GM18520 (cell line): ENCODE results near the gene NAAA.
"Not testable (repeated sequence)": the region's sequence is repeated elsewhere in the genome, so short reads cannot be mapped to it uniquely, and the experiment has no call there.

ENCODE experiments used
- ATAC-seq: cut with Tn5 transposase; IDR thresholded peaks from one replicate; pipeline ENCODE4 v1.9.1; 2021; ENCODE audit not compliant: unreplicated experiment

The NAAA gene

GRCh38 chr4:75920327-75920726 is 20.5 kb downstream of the NAAA start:
- ATAC-seq, result no peak

GRCh38 chr4:75919920-75920319 is 20.9 kb downstream of the NAAA start:
- no peak for ATAC-seq

GRCh38 chr4:75916091-75916661 is 24.6 kb downstream of the NAAA start:
- ATAC-seq, result no peak

- no peak for ATAC-seq
These were observed 27.8 kb downstream of the NAAA start for GRCh38 chr4:75912968-75913367.

- ATAC-seq, result not testable (repeated sequence)
These were observed 30.0 kb downstream of the NAAA start for GRCh38 chr4:75910831-75911230.

GRCh38 chr4:75909405-75909804 is 31.4 kb downstream of the NAAA start:
- ATAC-seq, result no peak

- ATAC-seq, result no peak
These were observed 32.3 kb downstream of the NAAA start for GRCh38 chr4:75908555-75908954.

- ATAC-seq, result no peak
These were observed 32.8 kb downstream of the NAAA start for GRCh38 chr4:75907966-75908365.

GRCh38 chr4:75904076-75904475 is 36.7 kb downstream of the NAAA start:
- ATAC-seq, result no peak

- ATAC-seq, result no peak
These were observed 38.5 kb downstream of the NAAA start, which contains the start of gene PPEF2 for GRCh38 chr4:75902352-75902751. Gene PPEF2, minus strand, starts transcription at chr4:75902452. Its CDS starts 6,127 bp downstream, at chr4:75896325.

GRCh38 chr4:75898536-75898935 is 42.3 kb downstream of the NAAA start:
- ATAC-seq, result no peak

GRCh38 chr4:75895744-75896314 is 45.0 kb downstream of the NAAA start:
- no peak for ATAC-seq

- ATAC-seq, result no peak
These were observed 48.3 kb downstream of the NAAA start for GRCh38 chr4:75892508-75892907.

GRCh38 chr4:75891611-75892010 is 49.2 kb downstream of the NAAA start:
- no peak for ATAC-seq

GRCh38 chr4:75889537-75890199 is 51.1 kb downstream of the NAAA start:
- no peak for ATAC-seq

GRCh38 chr4:75886104-75886503 is 54.7 kb downstream of the NAAA start:
- ATAC-seq, result no peak

- ATAC-seq, result no peak
These were observed 59.3 kb downstream of the NAAA start for GRCh38 chr4:75881476-75881875.

GRCh38 chr4:75880278-75880677 is 60.5 kb downstream of the NAAA start:
- no peak for ATAC-seq

GRCh38 chr4:75878246-75878756 is 62.5 kb downstream of the NAAA start:
- no peak for ATAC-seq

- no peak for ATAC-seq
These were observed 64.6 kb downstream of the NAAA start for GRCh38 chr4:75876218-75876617.

GRCh38 chr4:75869100-75869499 is 71.7 kb downstream of the NAAA start:
- no peak for ATAC-seq

- no peak for ATAC-seq
These were observed 73.7 kb downstream of the NAAA start for GRCh38 chr4:75867130-75867529.
